HepG2 (cell line): Measurements from ENCODE around the gene FGF9. TPM values are rescaled to one million over a fixed set of nuclear protein-coding genes. Genes with fewer than 3 reads are reported as not detected.

Experiments
- CREB1 ChIP-seq, 2 experiments: fragments of 450-650 bp in 1 of 2; IDR thresholded peaks; 2 replicates each; pipeline ENCODE4 v1.6.1; 2016 to 2017; ENCODE audit warnings: control low read depth in 1 of 2, mild to moderate bottlenecking in 1 of 2, missing compliant biosample characterization in 1 of 2, missing genetic modification characterization in 1 of 2
- FOXA3 ChIP-seq: IDR thresholded peaks from 2 replicates; pipeline ENCODE4 v1.6.1; 2016; ENCODE audit warnings: missing genetic modification reagents, missing compliant biosample characterization
- KMT2A ChIP-seq: sonication (generic); formaldehyde crosslinking; IDR thresholded peaks from 2 replicates; pipeline ENCODE4 v1.4.0; 2020; ENCODE audit warnings: missing genetic modification reagents
- MIER2 ChIP-seq: IDR thresholded peaks from 2 replicates; pipeline ENCODE4 v1.6.1; 2016; ENCODE audit warnings: missing biosample characterization, missing genetic modification reagents
- PLRG1 ChIP-seq: fragments of 450-650 bp; conservative IDR thresholded peaks from 2 replicates; pipeline ENCODE4 v1.6.1; 2016
- SPEN ChIP-seq: sonication (generic); formaldehyde crosslinking; IDR thresholded peaks from 2 replicates; pipeline ENCODE4 v1.5.1; 2020; ENCODE audit warnings: low read depth, mild to moderate bottlenecking, missing genetic modification reagents
- STAG1 ChIP-seq: sonication (generic); formaldehyde crosslinking; IDR thresholded peaks from 2 replicates; pipeline ENCODE4 v1.4.0; 2020; ENCODE audit warnings: missing genetic modification reagents
- TEAD2 ChIP-seq: sonication (generic); formaldehyde crosslinking; IDR thresholded peaks from 2 replicates; pipeline ENCODE4 v1.9.0; 2021; ENCODE audit warnings: missing genetic modification reagents
- ZFP41 ChIP-seq: sonication (generic); formaldehyde crosslinking; IDR thresholded peaks from 2 replicates; pipeline ENCODE4 v1.4.0; 2020; ENCODE audit warnings: mild to moderate bottlenecking, missing genetic modification reagents, borderline replicate concordance
- ZNF121 ChIP-seq: sonication (generic); formaldehyde crosslinking; IDR thresholded peaks from 2 replicates; pipeline ENCODE4 v1.5.0; 2020; ENCODE audit warnings: mild to moderate bottlenecking, missing genetic modification reagents
- ZNF3 ChIP-seq: IDR thresholded peaks from 2 replicates; pipeline ENCODE4 v1.7.0; 2017; ENCODE audit warnings: inconsistent platforms
- ZNF335 ChIP-seq: sonication (generic); formaldehyde crosslinking; IDR thresholded peaks from 2 replicates; pipeline ENCODE4 v1.4.0; 2020; ENCODE audit warnings: missing genetic modification reagents
- ZNF572 ChIP-seq: sonication (generic); formaldehyde crosslinking; IDR thresholded peaks from 2 replicates; pipeline ENCODE4 v1.5.1; 2020; ENCODE audit warnings: mild to moderate bottlenecking, missing genetic modification reagents
- ZNF619 ChIP-seq: sonication (generic); formaldehyde crosslinking; IDR thresholded peaks from 2 replicates; pipeline ENCODE4 v1.4.0; 2020; ENCODE audit warnings: mild to moderate bottlenecking, missing genetic modification reagents
- ZNF724P ChIP-seq: sonication (generic); formaldehyde crosslinking; IDR thresholded peaks from 2 replicates; pipeline ENCODE4 v1.8.0; 2022; ENCODE audit warnings: missing genetic modification reagents, borderline replicate concordance
- ZNF83 ChIP-seq: sonication (generic); formaldehyde crosslinking; IDR thresholded peaks from 2 replicates; pipeline ENCODE4 v1.4.0; 2020; ENCODE audit warnings: missing genetic modification reagents, mild to moderate bottlenecking, borderline replicate concordance
- polyA plus RNA-seq, 8 experiments: library from polyadenylated mRNA; depleted of rRNA in 3 of 8; stranded (reverse) in 7 of 8; unstranded in 1 of 8; fragments of >200 nt; fragmentation: Illumina TruSeq in 4 of 8; extraction: Trizol in 4 of 8; gene quantifications; 2 replicates each; pipeline versions ENCODE4 v1.2.1 to v1.2.3, GENCODE V29; 2011 to 2016; ENCODE audit warnings: low read depth in 4 of 8, missing spikeins in 1 of 8, mixed read lengths in 1 of 8; ENCODE audit not compliant: insufficient read depth in 1 of 8
- total RNA-seq, 5 experiments: library from RNA; depleted of rRNA; stranded (reverse); fragments of >200 nt; fragmentation: Illumina TruSeq; extraction: Trizol; gene quantifications; 2 replicates each; pipeline ENCODE4 v1.2.3, GENCODE V29; 2016; ENCODE audit warnings: low read depth in 1 of 5
- TF ChIP-seq, protein P1 (sequence below): sonication (generic); formaldehyde crosslinking; IDR thresholded peaks from 2 replicates; pipeline ENCODE4 v1.8.0; 2022; ENCODE audit warnings: mild to moderate bottlenecking, missing genetic modification reagents
- TF ChIP-seq, protein P2 (sequence below): sonication (generic); formaldehyde crosslinking; IDR thresholded peaks from 2 replicates; pipeline ENCODE4 v1.4.0; 2020; ENCODE audit warnings: mild to moderate bottlenecking, missing genetic modification reagents, borderline replicate concordance
- TF ChIP-seq, protein P3 (sequence below): sonication (generic); formaldehyde crosslinking; IDR thresholded peaks from 2 replicates; pipeline ENCODE4 v1.5.0; 2020; ENCODE audit warnings: missing genetic modification reagents
- TF ChIP-seq, protein P4 (sequence below): sonication (generic); formaldehyde crosslinking; IDR thresholded peaks from 2 replicates; pipeline ENCODE4 v1.4.0; 2020; ENCODE audit warnings: mild to moderate bottlenecking, missing genetic modification reagents
- TF ChIP-seq, protein P5 (sequence below): sonication (generic); formaldehyde crosslinking; IDR thresholded peaks from 2 replicates; pipeline ENCODE4 v1.5.0; 2020; ENCODE audit warnings: mild to moderate bottlenecking, missing genetic modification reagents, borderline replicate concordance

FGF9 gene
- total and polyA plus RNA-seq, 2 of the 13 experiments (the other 11 are each of a cell fraction or from before 2014, with no cell fraction given) = not detected

DNA sequence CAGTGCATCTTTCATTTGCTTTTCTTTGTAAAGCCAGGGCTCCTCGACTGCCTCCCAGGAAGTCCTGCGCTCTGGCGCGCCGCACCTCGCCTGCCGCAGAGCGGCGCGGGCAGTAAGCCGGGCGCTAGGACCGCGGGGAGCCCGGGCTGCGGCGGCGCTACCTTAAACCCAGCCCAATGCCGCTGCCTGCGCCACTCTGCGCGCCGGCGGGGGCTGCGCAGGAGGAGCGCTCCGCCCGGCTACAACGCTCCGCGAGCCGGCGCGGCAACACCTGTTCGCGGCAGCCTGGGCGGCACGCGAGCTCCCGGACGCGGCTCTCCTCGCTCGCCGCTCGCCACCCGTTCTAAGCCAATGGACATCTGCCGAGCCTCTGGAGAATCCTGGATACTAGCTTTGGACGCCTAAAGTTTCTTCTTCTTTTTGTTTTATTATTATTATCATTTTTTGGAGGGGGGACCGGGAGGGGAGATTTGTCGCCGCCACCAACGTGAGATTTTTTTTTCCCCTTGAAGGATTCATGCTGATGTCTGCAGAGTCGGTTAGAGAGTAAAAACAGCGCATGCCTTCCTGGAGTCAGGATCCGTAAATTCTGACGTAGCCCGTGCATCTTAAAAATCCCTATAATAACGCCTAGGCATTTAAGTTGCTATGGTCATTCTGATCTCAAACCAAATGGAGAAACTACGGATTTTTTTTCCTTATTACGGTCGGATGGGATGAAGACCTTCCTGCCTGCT lies at the start of gene FGF9 (continued):
- TF ChIP-seq, protein P1, sequence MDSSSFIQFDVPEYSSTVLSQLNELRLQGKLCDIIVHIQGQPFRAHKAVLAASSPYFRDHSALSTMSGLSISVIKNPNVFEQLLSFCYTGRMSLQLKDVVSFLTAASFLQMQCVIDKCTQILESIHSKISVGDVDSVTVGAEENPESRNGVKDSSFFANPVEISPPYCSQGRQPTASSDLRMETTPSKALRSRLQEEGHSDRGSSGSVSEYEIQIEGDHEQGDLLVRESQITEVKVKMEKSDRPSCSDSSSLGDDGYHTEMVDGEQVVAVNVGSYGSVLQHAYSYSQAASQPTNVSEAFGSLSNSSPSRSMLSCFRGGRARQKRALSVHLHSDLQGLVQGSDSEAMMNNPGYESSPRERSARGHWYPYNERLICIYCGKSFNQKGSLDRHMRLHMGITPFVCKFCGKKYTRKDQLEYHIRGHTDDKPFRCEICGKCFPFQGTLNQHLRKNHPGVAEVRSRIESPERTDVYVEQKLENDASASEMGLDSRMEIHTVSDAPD (CRISPR knock-in tag) = no peak
- no peak for TF ChIP-seq TEAD2 (CRISPR knock-in tag)
- TF ChIP-seq KMT2A (CRISPR knock-in tag) = 0 out of 2 replicates have a peak, but pooled peaks have one; percentile 18
- no peak for TF ChIP-seq FOXA3
- TF ChIP-seq, protein P2, sequence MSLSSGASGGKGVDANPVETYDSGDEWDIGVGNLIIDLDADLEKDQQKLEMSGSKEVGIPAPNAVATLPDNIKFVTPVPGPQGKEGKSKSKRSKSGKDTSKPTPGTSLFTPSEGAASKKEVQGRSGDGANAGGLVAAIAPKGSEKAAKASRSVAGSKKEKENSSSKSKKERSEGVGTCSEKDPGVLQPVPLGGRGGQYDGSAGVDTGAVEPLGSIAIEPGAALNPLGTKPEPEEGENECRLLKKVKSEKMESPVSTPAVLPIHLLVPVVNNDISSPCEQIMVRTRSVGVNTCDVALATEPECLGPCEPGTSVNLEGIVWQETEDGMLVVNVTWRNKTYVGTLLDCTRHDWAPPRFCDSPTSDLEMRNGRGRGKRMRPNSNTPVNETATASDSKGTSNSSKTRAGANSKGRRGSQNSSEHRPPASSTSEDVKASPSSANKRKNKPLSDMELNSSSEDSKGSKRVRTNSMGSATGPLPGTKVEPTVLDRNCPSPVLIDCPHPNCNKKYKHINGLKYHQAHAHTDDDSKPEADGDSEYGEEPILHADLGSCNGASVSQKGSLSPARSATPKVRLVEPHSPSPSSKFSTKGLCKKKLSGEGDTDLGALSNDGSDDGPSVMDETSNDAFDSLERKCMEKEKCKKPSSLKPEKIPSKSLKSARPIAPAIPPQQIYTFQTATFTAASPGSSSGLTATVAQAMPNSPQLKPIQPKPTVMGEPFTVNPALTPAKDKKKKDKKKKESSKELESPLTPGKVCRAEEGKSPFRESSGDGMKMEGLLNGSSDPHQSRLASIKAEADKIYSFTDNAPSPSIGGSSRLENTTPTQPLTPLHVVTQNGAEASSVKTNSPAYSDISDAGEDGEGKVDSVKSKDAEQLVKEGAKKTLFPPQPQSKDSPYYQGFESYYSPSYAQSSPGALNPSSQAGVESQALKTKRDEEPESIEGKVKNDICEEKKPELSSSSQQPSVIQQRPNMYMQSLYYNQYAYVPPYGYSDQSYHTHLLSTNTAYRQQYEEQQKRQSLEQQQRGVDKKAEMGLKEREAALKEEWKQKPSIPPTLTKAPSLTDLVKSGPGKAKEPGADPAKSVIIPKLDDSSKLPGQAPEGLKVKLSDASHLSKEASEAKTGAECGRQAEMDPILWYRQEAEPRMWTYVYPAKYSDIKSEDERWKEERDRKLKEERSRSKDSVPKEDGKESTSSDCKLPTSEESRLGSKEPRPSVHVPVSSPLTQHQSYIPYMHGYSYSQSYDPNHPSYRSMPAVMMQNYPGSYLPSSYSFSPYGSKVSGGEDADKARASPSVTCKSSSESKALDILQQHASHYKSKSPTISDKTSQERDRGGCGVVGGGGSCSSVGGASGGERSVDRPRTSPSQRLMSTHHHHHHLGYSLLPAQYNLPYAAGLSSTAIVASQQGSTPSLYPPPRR (CRISPR knock-in tag) = no peak
- TF ChIP-seq ZFP41 (CRISPR knock-in tag) = no peak
- no peak; the same call in 1 of the 2 replicates for TF ChIP-seq STAG1 (CRISPR knock-in tag)
- TF ChIP-seq, protein P3, sequence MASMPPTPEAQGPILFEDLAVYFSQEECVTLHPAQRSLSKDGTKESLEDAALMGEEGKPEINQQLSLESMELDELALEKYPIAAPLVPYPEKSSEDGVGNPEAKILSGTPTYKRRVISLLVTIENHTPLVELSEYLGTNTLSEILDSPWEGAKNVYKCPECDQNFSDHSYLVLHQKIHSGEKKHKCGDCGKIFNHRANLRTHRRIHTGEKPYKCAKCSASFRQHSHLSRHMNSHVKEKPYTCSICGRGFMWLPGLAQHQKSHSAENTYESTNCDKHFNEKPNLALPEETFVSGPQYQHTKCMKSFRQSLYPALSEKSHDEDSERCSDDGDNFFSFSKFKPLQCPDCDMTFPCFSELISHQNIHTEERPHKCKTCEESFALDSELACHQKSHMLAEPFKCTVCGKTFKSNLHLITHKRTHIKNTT = no peak
- no peak for TF ChIP-seq ZNF619 (CRISPR knock-in tag)
- no peak for TF ChIP-seq PLRG1
- no peak for TF ChIP-seq ZNF3 (CRISPR knock-in tag)
- TF ChIP-seq, protein P4, sequence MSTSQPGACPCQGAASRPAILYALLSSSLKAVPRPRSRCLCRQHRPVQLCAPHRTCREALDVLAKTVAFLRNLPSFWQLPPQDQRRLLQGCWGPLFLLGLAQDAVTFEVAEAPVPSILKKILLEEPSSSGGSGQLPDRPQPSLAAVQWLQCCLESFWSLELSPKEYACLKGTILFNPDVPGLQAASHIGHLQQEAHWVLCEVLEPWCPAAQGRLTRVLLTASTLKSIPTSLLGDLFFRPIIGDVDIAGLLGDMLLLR (CRISPR knock-in tag) = no peak
- no peak for TF ChIP-seq MIER2
- TF ChIP-seq, protein P5, sequence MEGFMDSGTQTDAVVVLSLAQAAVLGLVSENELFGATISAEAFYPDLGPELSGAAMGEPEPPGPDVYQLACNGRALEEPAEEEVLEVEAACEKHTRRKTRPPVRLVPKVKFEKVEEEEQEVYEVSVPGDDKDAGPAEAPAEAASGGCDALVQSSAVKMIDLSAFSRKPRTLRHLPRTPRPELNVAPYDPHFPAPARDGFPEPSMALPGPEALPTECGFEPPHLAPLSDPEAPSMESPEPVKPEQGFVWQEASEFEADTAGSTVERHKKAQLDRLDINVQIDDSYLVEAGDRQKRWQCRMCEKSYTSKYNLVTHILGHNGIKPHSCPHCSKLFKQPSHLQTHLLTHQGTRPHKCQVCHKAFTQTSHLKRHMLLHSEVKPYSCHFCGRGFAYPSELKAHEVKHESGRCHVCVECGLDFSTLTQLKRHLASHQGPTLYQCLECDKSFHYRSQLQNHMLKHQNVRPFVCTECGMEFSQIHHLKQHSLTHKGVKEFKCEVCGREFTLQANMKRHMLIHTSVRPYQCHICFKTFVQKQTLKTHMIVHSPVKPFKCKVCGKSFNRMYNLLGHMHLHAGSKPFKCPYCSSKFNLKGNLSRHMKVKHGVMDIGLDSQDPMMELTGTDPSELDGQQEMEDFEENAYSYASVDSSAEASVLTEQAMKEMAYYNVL = no peak
- peak; percentile 31; the same call in 1 of the 2 replicates for TF ChIP-seq SPEN (CRISPR knock-in tag)
- TF ChIP-seq ZNF83 = no peak
- no peak for TF ChIP-seq CREB1 (IDR thresholded peaks at IDR 0.05)
- no peak for TF ChIP-seq CREB1 (CRISPR knock-in tag; IDR thresholded peaks at IDR 0.05)
- no peak for TF ChIP-seq ZNF121
- TF ChIP-seq ZNF724P (CRISPR knock-in tag) = no peak
- no peak for TF ChIP-seq ZNF572 (CRISPR knock-in tag)
- TF ChIP-seq ZNF335 (CRISPR knock-in tag) = no peak
